ENCODE results near the gene PLEKHA5. TPM values are rescaled to one million over a fixed set of nuclear protein-coding genes. Genes with fewer than 3 reads are reported as not detected.

The PLEKHA5 gene
- total RNA-seq, 2 experiments from 2014 or later = 2.1 to 3.2 TPM

DNA sequence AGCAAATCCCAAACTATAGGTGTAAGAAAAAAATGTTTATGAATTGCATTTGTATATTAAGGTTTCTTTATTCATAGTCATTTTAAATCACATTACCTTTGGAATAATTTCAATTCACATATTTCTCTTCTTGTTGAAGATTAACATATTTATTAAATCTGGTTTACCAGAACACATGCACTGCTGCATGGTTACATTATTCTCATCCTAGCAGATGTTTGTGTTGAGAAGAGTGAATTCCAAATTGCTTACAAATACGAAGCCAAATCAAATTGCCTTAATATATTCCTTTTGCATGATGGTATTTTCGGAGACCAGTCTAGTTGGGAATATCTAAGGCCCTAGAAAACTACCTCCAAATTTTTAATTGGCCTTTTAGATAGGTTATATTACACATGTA lies 130.6 kb downstream of the PLEKHA5 start:
- no peak overlapping the region for H3K27ac Mint-ChIP-seq
- no peaks in the 10 kb centered on the region for H3K4me1 Mint-ChIP-seq (ENCODE audit: low read depth)
- ATAC-seq (no peak), DNase-seq (no peak)
- no peak overlapping the region for H3K4me3 Mint-ChIP-seq
- no peaks in the 10 kb centered on the region for H3K9me3 Mint-ChIP-seq
- TF ChIP-seq, protein P1, sequence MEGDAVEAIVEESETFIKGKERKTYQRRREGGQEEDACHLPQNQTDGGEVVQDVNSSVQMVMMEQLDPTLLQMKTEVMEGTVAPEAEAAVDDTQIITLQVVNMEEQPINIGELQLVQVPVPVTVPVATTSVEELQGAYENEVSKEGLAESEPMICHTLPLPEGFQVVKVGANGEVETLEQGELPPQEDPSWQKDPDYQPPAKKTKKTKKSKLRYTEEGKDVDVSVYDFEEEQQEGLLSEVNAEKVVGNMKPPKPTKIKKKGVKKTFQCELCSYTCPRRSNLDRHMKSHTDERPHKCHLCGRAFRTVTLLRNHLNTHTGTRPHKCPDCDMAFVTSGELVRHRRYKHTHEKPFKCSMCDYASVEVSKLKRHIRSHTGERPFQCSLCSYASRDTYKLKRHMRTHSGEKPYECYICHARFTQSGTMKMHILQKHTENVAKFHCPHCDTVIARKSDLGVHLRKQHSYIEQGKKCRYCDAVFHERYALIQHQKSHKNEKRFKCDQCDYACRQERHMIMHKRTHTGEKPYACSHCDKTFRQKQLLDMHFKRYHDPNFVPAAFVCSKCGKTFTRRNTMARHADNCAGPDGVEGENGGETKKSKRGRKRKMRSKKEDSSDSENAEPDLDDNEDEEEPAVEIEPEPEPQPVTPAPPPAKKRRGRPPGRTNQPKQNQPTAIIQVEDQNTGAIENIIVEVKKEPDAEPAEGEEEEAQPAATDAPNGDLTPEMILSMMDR (IDR thresholded peaks at IDR 0.05) = no peak
- H3K27me3 Mint-ChIP-seq = no peaks in the 10 kb centered on the region
- H3K36me3 Mint-ChIP-seq (ENCODE audit: low read depth) = no peaks in the 10 kb centered on the region
- ChIA-PET POLR2A (no interaction called here), CTCF (interaction anchor here (1.2 kb wide), 1 partner anchor 29 kb away, joined by 5 read pairs; no protein-coding TSS in a partner anchor)
- intact Hi-C loops (cut with micrococcal nuclease) = no loop called here

DNA sequence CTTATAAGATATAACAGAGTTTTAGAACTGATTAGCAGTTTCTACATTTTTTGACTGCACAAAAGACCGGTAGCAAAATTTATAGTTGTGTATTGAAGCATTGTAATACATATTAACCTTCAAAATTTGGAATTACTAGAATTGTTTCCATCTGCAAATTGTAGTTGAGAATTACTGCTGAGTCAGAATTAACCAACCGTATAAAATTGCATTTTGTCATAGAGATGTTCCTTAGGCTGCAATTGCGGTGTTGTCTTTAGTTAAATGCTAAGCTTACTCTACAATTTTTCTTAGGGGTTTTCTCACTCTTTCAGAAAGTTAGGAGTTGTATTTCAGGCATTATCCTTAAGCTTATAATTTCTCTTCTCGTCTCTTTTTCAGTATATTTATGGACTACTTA lies 132.2 kb downstream of the PLEKHA5 start:
- intact Hi-C loops (cut with micrococcal nuclease) = no loop called here
- POLR2A ChIA-PET = no interaction called here
- no peak for DNase-seq
- no peak overlapping the region for H3K4me3 Mint-ChIP-seq
- no peaks in the 10 kb centered on the region for H3K4me1 Mint-ChIP-seq (ENCODE audit: low read depth)
- no peak for ATAC-seq
- H3K36me3 Mint-ChIP-seq (ENCODE audit: low read depth) = no peaks in the 10 kb centered on the region
- no peaks in the 10 kb centered on the region for H3K9me3 Mint-ChIP-seq
- CTCF ChIA-PET = interaction anchor here (0.7 kb wide), 1 partner anchor 13 kb away, joined by 3 read pairs; no protein-coding TSS in a partner anchor
- TF ChIP-seq, protein P1 (IDR thresholded peaks at IDR 0.05) = no peak
- no peak overlapping the region for H3K27ac Mint-ChIP-seq
- no peaks in the 10 kb centered on the region for H3K27me3 Mint-ChIP-seq

DNA sequence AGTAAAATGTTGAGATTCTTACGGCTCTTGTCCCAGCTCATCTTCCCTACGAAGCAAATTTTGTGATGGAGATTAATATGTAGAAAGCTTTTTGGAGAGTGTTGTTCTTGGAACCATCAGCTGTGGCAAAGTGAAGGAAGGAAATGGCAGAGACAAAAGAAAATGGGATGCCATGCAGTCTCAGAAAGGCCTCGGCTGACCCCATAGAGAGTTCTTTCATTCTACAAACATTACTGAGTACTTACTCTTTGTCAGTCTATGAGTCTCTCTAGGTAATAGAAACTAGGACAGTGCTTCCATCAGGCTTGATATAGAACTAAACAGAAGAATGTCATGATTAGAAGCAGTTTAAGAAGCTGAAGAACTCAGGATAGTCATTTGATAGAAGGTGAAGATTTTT lies 134.1 kb downstream of the PLEKHA5 start:
- TF ChIP-seq, protein P1 (IDR thresholded peaks at IDR 0.05) = no peak
- Mint-ChIP-seq H3K4me1 (ENCODE audit: low read depth) (no peaks in the 10 kb centered on the region), H3K36me3 (ENCODE audit: low read depth) (no peaks in the 10 kb centered on the region), H3K27me3 (no peaks in the 10 kb centered on the region), H3K9me3 (no peaks in the 10 kb centered on the region), H3K27ac (no peak overlapping the region), H3K4me3 (no peak overlapping the region)
- POLR2A ChIA-PET = no interaction called here
- intact Hi-C loops (cut with micrococcal nuclease) = no loop called here
- CTCF ChIA-PET = no interaction called here
- DNase-seq = no peak
- no peak for ATAC-seq

DNA sequence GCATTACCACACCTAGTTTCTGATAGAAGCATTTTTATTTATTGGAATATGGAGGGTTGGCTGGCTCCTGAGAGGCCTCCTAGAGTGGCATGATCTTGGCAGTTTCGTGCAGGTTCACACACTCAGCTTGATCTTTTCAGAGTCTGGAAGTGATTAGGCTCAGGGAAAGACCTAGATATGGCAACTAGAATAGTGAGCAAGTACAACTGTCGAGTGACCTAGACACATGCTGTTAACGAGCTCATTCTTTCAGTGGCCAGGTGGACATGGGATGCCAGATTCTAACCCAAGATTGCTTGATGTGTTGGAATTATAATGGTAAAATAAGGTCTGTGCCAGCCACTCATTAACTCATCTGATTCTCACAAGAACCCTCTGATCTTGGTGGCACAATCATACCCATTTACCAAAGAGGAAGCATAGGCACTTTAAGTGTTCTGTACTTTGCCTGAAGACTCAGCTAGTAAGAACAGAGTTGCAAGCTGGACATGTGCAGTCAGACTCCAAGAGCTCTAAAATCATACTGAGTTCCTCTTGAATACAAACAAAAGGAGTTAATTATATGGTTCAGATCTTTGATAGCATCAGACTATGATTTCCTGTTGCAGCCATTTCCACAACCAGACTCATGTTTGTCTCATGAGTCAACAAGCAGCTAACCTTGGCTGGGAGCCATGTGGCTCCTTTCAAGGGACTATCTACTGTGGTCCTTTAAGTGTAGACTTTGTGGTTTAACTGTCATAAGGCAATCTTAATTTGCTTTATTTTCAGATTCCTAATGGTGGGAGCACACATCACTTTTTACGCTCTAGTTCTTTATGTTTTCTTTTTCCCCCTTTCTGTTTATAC lies 144.2 kb downstream of the PLEKHA5 start:
- H3K9me3 Mint-ChIP-seq = no peaks in the 10 kb centered on the region
- DNase-seq (peak; percentile 83), ATAC-seq (peak; percentile 94)
- peaks cover 16% of the 10 kb centered on the region for H3K4me1 Mint-ChIP-seq (ENCODE audit: low read depth)
- POLR2A ChIA-PET = interaction anchor here (0.6 to 1.3 kb wide), 4 partner anchors 159 to 1036 kb away, joined by 3 read pairs; no protein-coding TSS in a partner anchor
- H3K27ac Mint-ChIP-seq = peak overlapping the region; percentile 59
- intact Hi-C loops (cut with micrococcal nuclease) = no loop called here
- peaks cover 3% of the 10 kb centered on the region for H3K36me3 Mint-ChIP-seq (ENCODE audit: low read depth)
- H3K27me3 Mint-ChIP-seq = no peaks in the 10 kb centered on the region
- TF ChIP-seq, protein P1 (IDR thresholded peaks at IDR 0.05) = no peak
- no peak overlapping the region for H3K4me3 Mint-ChIP-seq
- CTCF ChIA-PET = interaction anchor here (0.6 to 1.7 kb wide), 3 partner anchors 10 to 88 kb away, joined by 3 to 5 read pairs (median 3); no protein-coding TSS in a partner anchor

DNA sequence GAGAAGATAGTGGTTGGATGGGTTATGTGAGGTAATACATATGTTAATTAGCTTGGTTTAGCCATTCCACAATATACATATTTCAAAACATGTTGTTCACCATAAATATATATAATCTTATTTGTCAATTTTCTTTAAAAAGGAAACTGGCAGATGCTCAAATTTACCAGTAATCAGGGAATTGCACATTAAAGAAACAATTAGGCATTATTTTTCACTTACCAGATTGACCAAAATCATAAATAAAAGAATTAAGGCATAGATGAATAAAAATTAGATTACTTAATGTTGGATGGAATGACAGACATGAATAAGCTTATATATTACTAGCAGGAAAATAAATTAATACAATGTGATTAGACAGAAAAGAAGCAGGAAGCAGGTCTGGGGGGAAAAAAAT lies 147.2 kb downstream of the PLEKHA5 start:
- TF ChIP-seq, protein P1 (IDR thresholded peaks at IDR 0.05) = no peak
- Mint-ChIP-seq H3K27ac (no peak overlapping the region), H3K36me3 (ENCODE audit: low read depth) (peaks cover 3% of the 10 kb centered on the region), H3K4me3 (no peak overlapping the region), H3K9me3 (no peaks in the 10 kb centered on the region), H3K27me3 (no peaks in the 10 kb centered on the region), H3K4me1 (ENCODE audit: low read depth) (peaks cover 16% of the 10 kb centered on the region)
- DNase-seq (no peak), ATAC-seq (no peak)
- ChIA-PET CTCF (interaction anchor here (0.9 to 1.7 kb wide), 2 partner anchors 47 to 91 kb away, joined by 3 to 4 read pairs; no protein-coding TSS in a partner anchor), POLR2A (no interaction called here)
- intact Hi-C loops (cut with micrococcal nuclease) = no loop called here

Data from activated CD8-positive, alpha-beta T cell treated with anti-CD3 and anti-CD28 coated beads for 36 hours (primary cell).